ENCODE data around the gene CD163L1.
"Not testable (repeated sequence)": the region's sequence is repeated elsewhere in the genome, so short reads cannot be mapped to it uniquely, and the experiment has no call there.

Gene CD163L1

DNA sequence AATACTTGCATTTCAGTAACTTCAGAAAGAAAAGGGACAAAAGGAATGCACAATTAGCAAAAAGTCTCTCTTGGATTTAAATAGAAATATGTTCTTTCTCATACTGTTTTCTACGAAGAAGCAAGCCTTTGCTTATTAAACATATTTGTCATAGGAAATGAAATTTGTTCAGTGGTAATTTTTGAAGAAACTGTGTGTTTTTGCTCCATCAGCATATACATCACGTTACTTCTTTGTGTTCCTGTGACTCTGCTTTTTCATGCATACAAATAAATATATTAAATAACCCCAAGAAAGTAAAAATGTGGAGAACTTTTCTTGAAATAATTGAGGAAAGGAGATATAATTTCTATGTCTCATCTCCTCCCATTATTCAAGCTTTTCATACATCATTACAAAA lies 39.7 kb downstream of the CD163L1 start:
- no peak for DNase-seq (ENCODE audit: low read depth, low spot score)

DNA sequence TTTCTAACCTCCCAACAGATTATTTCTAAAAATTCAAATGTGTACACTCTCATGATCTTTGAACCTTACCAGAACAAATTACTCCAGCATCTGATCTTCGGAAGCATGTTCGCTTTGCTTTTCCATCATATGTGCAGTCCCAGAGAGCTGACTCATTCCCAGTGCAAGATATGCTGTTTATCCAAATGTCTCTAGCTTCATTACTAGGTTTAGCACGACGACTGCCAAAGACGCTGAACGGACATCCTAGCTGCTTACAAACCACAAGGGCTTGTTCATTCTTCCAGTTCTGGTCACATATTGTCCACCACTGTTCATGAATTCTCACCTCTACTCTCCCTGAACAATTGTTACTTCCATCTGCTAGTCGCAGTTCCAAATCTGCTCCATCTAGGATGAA lies 40.5 kb downstream of the CD163L1 start:
- DNase-seq (ENCODE audit: low read depth, low spot score), result no peak

DNA sequence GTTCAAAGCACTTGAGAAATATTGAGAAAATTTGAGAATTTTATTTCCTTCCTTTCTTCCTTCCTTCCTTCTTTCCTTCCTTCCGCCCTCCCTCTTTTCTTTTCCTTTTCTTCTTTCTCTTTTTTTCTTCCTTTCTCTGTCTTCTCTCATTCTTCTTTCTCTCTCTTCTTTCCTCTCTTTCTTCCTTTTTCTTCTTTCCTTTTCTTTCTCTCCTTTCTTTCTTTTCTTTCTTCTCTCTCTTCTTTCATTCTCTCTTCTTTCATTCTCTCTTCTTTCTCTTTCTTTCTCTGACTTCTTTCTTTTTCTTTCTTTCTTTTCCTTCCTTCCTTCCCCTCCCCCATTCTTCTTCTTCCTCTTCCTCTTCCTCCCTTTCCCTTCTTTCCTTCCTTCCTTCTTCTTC lies 44.9 kb downstream of the CD163L1 start:
- DNase-seq (ENCODE audit: low read depth, low spot score), result no peak

DNA sequence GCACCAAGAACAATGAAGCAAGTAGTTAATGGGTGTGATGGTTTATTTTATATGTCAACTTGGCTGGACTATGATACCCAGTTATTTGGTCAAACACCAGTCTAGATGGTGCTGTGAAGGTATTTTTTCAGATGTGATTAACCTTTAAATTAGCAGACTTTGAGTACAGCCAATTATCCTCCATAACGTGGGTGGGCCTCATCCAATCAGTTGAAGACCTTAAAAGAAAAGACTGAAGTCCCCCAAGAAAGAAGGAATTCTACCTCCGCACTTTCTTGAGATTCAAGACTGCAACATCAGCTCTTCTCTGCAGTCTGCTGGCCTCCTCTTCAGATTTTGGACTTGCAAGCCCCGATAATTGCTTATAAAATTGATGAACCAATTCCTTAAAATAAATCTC lies 47.5 kb downstream of the CD163L1 start:
- DNase-seq (ENCODE audit: low read depth, low spot score), result no peak

DNA sequence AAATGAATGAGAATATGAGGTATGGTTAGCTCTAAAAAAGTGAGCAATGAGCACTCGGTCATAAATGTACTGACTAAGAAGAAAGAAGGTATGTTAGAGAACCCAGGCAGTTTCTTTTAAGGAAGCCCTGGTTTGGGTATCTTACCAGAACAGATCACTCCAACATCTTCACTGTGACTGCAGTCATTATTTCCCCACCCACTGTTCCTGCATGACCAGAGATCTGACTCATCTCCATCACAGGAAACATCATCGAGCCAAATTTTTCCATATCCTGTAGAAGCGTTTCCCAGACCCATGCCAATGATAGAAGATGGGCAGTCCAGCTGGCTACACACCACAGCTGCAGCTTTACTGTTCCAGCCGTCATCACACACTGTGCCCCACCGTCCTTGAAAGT lies 48.0 kb downstream of the CD163L1 start:
- DNase-seq (ENCODE audit: low read depth, low spot score), result no peak

DNA sequence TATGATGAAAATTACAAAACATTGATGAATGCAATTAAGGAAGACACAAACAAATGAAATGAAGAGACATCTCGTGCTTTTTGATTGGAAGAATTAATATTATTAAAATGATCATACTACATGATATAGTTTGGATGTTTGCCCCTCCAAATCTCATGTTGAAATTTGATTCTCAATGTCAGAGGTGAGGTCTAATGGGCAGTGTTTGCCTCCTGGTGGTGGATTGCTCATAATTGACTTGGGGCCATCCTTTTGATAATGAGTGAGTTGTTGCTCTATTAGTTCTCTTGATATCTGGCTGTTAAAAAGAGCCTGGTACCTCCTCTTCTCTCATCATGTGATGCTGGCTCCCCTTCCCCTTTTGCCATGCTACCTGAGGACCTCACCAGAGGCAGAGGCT lies 56.7 kb downstream of the CD163L1 start:
- DNase-seq (ENCODE audit: low read depth, low spot score), result no peak

DNA sequence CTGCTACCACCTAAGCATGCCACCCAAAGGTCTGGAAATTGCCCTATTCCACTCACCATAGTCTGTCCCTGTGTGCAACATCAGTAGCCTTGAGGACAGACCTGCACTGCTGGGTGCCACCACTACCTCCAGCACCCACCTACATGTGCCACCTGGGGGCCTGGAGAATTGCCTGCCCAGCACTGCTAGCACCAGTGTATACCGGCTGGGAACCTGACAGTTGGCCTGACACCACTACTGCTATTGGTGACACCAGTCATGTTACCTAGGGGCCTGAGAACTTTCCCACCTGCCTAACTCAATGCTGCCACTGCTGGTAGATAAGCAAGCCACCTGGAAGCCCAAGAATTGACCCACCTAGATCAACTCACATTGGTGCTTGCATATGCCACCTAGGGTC lies 60.8 kb downstream of the CD163L1 start:
- DNase-seq (ENCODE audit: low read depth, low spot score), result no peak

DNA sequence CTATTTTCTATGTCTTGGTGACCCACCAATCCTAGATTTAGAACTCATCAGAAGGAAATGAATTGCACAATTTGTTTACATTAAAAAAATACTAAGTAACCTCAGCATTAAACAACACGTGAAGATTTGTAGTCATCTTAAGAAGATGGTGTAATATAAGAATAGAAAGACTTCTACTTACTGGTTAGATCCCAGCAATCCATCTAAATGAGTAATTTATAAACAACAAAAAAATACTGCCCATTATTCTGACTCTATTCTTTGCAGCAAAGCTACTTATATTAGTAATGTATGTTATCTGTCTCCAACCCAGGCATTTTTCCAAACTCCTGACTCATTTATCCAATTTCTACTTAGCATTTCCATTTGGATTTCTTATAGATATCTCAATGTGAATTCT lies 67.8 kb downstream of the CD163L1 start:
- DNase-seq (ENCODE audit: low read depth, low spot score), result no peak

DNA sequence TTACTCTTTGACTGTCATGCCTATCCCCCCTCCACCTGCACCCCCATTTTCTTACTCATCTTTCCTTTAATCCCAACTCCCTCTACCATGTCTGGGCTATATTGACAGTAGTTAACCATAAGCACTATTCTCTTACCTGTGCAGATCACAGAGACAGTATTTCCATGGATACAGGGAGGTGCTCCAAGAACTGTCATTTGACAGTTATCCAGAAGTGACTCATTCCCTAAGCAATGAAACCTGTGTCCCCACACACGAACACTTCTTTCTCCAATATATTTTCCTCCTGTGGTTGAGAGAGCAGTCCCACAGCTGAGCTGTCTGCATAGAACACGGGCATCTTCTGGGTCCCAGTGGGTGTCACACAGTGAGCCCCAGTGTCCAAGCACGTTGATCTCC lies 68.8 kb downstream of the CD163L1 start:
- no peak for DNase-seq (ENCODE audit: low read depth, low spot score)

DNA sequence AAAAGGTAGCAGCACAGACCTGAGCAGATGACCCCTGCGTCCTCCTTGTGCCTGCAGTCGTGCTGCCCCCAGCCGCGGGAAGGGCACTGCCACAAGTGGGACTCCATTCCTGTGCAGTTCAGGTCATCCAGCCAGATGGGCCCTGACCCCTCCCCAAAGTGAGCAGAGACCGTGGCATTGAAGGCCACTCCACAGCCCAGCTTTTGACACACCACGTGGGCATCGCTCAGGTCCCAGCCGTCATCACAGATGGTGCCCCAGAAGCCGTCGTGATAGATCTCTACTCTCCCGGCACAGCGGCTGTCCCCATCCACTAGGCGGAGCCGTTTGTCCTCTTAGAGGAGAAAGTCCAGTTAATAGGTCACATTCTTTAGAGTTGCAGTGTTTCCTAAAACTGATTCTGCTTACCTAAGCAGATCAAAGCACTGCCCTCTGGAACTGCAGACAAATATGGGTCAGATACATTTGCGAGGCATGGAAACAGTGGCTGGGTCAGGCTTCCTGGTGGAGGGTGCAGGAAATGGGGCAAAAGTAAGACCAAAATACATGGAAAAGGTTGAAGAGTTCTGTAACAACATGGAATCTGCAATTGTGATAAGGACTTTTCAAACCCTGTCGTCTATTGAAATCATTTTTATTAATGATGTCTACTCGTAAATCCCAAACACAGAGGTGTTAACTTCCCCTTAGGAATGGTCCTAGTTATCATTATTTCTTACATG lies 69.4 kb downstream of the CD163L1 start:
- peak; percentile 23 for DNase-seq (ENCODE audit: low read depth, low spot score)

DNA sequence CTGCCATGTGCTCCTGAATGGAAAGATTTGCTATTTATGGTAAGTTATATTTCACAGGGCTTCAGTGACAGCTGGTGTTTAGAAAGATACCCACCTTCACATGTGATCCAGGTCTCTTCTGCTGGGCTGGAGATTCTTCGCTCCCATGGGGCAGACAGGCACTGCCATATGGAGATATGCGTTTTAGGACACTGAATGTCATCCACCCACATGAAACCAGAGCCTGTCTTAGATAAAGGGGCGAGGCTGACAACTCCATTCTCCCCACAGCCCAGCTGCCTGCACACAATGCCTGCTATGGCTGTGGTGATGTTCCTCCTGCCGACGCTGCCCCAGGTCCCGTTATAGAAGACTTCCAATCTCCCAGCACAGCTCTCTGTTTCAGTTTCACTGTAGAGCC lies 70.7 kb downstream of the CD163L1 start:
- DNase-seq (ENCODE audit: low read depth, low spot score), result no peak

DNA sequence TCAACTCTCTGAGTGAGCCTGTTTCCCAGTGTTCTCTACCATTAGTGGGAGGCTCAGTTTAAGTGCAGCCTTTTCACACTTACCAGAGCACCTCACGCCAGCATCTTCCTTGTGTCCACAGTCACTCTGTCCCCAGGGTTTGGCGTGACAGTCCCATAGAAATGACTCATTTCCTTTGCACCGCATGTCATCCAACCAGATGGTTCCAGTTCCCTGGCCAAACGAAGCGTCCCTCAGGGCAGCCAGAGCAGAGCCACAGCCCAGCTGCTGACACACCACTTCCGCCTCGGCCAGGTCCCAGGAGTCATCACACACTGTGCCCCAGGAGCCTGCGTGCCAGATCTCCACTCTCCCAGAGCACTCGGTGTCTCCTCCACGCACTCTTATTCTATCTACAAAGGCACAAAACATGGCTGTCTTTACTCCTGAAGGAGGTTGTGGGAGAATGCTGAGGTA lies 74.7 kb downstream of the CD163L1 start:
- no peak for DNase-seq (ENCODE audit: low read depth, low spot score)

DNA sequence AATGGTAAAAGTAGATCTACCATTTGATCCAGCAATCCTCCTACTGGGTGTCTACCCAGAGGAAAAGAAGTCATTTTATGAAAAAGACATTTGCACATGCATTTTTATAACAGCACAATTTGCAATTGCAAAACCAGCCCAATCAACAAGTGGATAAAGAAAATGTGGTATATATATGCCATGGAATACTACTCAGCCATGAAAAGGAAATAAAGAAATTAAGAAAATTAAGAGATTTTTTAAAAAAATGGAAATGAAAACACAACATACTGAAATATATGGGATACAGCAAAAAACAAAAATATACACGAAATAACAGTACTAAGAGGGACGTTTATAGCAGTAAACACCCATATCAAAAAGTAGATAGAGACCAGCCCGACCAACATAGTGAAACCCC lies 81.2 kb downstream of the CD163L1 start:
- no peak for DNase-seq (ENCODE audit: low read depth, low spot score)

DNA sequence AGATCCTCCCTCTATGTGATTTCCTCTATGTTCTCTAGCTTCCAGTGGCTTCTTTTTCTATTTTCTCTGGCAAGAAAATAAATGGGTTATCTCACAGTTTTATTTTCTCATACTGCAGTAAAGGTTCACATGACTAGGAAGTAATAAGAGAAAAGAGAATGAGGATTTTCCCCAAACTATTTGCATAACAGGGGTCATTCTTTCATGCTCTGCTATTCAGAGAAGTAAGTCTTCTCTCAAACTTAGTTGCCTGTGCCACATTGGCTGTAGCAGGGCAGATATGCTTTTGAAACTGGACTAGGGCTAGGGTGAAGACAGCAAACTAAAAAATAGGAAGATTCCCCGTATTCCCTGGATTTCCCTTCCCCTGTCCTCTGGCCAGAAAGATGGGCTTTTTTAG lies 82.7 kb downstream of the CD163L1 start:
- no peak for DNase-seq (ENCODE audit: low read depth, low spot score)

DNA sequence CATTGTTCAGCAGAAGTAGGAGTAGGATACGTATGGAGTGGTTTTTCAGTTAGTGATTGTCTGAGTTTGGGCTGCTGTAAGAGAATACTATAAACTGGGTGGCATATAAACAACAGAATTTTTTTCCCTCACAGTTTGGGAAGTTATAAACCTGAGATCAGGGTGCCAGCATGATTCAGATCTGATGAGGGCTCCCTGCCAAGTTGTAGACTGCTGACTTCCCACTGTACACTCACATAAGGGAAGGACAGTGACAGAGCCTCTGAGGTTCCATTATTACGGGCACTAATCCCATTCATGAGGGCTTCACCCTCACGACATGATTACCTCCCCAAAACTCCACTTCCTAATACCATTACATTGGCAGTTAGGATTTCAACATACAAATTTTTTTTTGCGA lies 89.4 kb downstream of the CD163L1 start:
- DNase-seq (ENCODE audit: low read depth, low spot score), result no peak

DNA sequence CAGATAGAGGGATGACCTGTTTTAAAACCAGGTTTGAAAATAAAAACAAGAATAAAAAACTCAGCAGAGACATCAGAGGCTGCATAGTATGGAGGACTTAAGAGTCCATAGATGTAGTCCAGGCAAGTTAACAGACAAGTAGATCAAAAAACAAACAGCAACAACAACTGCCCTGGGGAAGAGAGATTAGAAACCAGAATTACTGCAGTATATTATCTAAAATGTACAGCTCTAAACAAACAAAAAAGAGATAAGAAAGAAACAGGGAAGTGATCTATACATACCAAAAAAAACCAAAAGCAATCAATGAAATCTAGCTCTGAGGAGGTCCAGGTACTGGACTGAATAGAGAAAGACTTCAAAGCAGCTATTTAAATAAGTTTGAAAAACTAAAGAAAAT lies 91.3 kb downstream of the CD163L1 start:
- no peak for DNase-seq (ENCODE audit: low read depth, low spot score)

DNA sequence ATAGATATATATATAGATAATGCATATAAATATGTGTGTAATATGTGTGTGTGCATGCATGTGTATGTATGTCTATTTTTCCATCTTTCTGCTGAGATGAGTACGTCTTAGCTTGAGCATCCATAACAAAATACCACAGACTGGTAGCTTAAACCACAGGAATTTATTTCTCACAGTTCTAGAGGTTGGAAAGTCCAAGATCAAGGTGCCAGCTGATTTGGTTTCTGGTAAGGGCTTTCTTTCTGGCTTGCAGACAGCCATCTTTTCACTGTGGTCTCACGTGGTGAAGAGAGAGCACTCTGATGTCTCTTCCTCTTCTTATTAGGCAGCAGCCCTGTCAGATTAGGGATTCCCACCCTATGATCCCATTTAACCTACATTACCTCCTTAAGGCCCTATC lies 92.8 kb downstream of the CD163L1 start:
- no peak for DNase-seq (ENCODE audit: low read depth, low spot score)

DNA sequence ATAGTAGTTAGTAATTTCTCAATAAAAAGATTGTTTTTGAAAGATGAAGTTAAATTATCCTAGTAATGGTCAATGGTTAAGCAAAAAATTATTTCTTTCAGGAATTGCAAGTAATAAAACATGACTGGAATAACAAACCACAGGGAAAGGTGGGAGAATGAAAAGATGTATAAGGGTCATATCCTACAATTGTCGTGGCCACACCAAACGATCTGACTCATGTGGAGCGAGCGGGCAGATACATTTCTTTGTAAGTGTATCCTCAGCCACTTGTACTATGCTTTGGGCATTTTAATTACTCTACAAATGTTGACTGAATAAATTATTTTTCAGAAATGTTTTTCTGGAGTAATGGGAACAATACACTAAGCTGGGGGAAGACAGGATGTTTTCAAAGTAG lies 94.5 kb downstream of the CD163L1 start:
- no peak for DNase-seq (ENCODE audit: low read depth, low spot score)

DNA sequence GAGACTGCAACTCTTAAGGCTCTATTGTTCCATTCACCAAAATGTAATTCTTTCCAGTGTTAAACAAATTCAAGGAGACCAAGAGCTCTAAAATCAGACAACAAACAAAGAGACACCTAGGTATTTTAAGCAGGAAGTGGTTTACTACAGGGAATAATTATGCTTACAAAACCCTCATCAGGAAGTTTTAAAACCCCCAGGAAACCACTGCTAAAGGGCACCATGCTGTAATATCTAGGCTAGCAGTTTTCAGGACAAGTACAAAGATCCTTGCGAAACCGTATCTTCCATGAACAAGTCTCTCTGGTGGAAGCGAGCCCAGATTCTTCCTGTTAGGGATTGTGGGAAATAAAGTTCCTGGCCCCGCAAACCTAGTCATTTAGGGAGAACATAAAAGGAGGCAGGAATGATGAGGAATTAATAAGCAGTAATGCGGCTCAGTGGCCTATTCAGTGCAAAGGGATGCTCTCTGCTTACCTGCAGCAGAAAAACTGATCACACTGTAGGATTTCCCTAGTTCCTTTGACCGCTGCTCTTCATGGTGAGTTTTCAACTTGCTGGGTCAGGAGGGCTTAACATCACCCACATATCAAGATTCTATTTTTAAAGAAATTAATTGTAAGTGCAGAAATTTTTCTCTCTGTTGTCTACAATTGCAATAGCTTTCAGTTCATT lies 97.3 kb downstream of the CD163L1 start:
- DNase-seq (ENCODE audit: low read depth, low spot score), result no peak

DNA sequence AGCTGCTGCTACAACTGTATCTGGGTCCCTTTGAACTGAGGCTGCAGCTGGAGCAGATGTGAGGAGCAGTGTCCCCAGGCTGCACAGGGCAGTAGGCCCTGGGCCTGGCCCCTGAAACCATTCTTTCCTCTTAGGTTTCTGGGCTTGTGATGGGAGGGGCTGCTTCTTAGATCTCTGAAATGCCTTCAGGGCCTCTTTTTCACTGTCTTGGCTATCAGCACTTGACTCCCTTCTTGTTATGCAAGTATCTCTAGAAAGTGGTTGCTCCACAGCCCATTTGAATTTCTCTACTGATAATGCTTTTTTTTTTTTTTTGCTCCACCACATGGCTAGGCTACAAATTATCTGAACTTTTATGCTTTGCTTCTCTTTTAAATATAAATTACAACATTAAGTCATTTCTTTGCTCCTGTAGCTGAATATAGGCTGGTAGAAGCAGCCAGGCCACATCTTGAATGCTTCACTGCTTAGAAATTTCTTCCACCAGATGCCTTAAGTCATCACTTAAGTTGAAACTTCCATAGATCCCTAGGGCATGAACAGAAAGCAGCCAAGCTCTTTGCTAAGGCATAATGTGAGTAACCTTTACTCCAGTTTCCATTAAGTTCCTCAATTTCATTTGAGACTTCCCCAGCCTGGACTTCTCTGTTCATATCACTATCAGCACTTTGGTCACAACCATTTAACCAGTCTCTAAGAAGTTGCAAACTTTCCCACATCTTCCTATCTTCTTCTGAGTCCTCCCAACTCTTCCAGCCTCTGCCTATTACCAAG lies 98.9 kb downstream of the CD163L1 start:
- no peak for DNase-seq (ENCODE audit: low read depth, low spot score)

DNA sequence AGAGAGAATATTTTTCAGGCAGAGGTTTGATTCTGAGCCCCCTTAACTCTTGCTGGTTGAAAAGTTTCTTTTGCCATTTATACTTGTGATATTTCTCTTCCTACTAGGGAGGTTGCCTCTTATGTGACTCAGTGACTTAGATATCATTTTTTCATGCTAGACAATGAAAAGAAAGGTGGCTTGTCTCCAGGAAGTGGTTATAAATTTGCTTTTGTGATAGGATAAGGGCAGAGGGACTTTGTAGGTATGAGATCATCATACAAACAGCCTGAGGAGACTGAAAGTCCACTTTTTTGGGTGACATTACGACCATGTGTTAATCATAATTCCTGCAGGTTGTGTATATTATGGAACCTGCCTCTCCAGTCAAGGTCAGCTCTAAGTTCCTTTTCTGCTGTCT lies 104.3 kb downstream of the CD163L1 start:
- DNase-seq (ENCODE audit: low read depth, low spot score), result no peak

DNA sequence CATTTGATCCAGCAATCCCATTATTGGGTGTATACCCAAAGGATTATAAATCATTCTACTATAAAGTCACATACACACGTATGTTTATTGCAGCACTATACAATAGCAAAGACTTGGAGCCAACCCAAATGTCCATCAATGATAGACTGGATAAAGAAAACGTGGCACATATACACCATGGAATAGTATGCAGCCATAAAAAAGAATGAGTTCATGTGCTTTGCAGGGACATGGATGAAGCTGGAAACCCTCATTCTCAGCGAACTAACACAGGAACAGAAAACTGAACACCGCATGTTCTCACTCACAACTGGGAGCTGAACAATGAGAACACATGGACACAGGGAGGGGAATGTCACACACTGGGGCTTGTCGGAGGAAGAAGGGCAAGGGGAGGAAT lies 106.2 kb downstream of the CD163L1 start:
- not testable (repeated sequence) for DNase-seq (ENCODE audit: low read depth, low spot score)

DNA sequence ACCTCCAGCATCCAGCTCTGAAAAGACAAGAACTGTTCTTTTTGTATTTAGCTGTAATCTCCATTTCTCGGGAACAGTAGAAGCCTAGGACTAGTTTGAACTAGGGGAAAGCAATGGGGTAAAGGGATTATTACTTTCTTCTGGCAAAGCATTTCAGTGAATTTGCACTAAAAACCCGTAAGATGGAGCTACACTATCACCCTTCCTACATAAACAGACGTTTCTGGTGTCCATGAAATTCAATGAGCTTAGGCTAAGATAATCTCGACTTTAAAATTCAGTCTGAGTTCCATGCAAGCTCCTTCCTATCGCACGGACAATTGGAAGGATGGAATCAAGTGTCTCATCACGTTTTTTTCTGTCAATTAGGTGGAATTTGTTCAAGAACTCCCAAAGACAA lies 116.0 kb downstream of the CD163L1 start:
- DNase-seq (ENCODE audit: low read depth, low spot score), result no peak
